ENCODE results near the gene WDR86.

DNA sequence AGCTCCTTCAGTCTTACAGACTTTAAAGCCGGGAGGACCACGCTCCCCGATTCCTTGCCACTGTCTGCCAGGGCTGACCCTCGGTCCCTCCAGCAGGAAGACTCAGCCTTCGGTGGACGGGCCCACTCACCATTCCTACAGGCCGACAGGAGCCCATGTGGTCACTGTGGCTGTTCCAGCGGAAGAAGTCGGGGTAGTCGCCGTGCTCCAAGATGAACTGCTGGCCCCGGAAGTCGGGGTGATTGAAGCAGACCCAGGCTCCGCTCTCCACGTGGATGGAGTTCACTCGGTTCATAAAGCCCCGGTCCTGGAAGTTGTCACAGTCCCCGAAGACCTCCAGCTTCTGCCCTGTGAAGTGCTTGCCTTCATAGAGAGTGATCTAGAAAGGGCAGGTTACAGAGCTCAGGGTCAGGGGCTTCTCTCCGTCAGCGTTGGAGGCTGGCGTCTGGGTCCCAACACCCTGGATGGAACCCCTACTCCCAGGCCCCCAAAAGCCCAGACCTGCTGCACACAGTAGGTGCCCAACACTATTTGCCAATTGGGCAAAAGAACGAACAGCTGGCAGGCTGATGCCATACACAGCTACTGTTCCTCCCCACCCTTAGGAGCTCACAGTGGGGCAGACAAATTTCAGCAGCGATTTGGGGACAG is 28.2 kb upstream of the WDR86 start:
- TF ChIP-seq, protein P1, sequence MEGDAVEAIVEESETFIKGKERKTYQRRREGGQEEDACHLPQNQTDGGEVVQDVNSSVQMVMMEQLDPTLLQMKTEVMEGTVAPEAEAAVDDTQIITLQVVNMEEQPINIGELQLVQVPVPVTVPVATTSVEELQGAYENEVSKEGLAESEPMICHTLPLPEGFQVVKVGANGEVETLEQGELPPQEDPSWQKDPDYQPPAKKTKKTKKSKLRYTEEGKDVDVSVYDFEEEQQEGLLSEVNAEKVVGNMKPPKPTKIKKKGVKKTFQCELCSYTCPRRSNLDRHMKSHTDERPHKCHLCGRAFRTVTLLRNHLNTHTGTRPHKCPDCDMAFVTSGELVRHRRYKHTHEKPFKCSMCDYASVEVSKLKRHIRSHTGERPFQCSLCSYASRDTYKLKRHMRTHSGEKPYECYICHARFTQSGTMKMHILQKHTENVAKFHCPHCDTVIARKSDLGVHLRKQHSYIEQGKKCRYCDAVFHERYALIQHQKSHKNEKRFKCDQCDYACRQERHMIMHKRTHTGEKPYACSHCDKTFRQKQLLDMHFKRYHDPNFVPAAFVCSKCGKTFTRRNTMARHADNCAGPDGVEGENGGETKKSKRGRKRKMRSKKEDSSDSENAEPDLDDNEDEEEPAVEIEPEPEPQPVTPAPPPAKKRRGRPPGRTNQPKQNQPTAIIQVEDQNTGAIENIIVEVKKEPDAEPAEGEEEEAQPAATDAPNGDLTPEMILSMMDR (IDR thresholded peaks at IDR 0.05), result no peak
- TF ChIP-seq POLR2AphosphoS5 (IDR thresholded peaks at IDR 0.05; ENCODE audit: insufficient read depth in 1 of 2, low read depth in 1 of 2), result no peak
- no peak for TF ChIP-seq POLR2A (IDR thresholded peaks at IDR 0.05)

All from vagina (tissue), 2 donors.